Kidney (tissue), 14 donors: ENCODE results near the gene CUL2. TPM values are rescaled to one million over a fixed set of nuclear protein-coding genes. Genes with fewer than 3 reads are reported as not detected.

Source experiments
- DNase-seq, 5 donors: peaks; one replicate each; pipeline ENCODE4 v3.0.0-alpha.2; 2013 to 2020
- FAIRE-seq: peaks from 2 replicates; lab custom pipeline; 2012; peaks lifted over from hg19 to GRCh38; lab: Jason Lieb, UNC
- H3K27ac ChIP-seq, 2 donors: one replicate each; pipeline ENCODE4 v1.7.0; 2013; ENCODE audit warnings: low read depth in 2 of 2, low read length in 2 of 2, inconsistent platforms in 1 of 2
- H3K27me3 ChIP-seq: one replicate; pipeline ENCODE4 v1.7.1; 2013; ENCODE audit warnings: low read length, inconsistent platforms; ENCODE audit not compliant: control insufficient read depth, insufficient read depth
- H3K36me3 ChIP-seq, 3 donors: one replicate each; pipeline versions ENCODE4 v1.7.0 to v1.7.1; 2013; ENCODE audit warnings: low read length in 3 of 3, control low read depth in 1 of 3, inconsistent platforms in 1 of 3; ENCODE audit not compliant: insufficient read depth in 3 of 3, control insufficient read depth in 2 of 3
- H3K4me1 ChIP-seq, 3 donors: one replicate each; pipeline versions ENCODE4 v1.7.0 to v1.7.1; 2013; ENCODE audit warnings: low read length in 3 of 3, inconsistent platforms in 1 of 3, low read depth in 1 of 3; ENCODE audit not compliant: control insufficient read depth in 2 of 3, insufficient read depth in 2 of 3
- H3K4me3 ChIP-seq, 3 donors: one replicate each; pipeline versions ENCODE4 v1.7.0 to v1.8.1; 2013; ENCODE audit warnings: low read length in 3 of 3, control low read depth in 1 of 3, inconsistent platforms in 1 of 3
- H3K9ac ChIP-seq, 3 donors: one replicate each; pipeline versions ENCODE4 v1.7.0 to v1.7.1; 2013; ENCODE audit warnings: low read length in 3 of 3, control low read depth in 1 of 3, inconsistent platforms in 1 of 3
- H3K9me3 ChIP-seq, 3 donors: one replicate each; pipeline versions ENCODE4 v1.7.0 to v1.7.1; 2013; ENCODE audit warnings: low read length in 3 of 3, control low read depth in 1 of 3, inconsistent platforms in 1 of 3; ENCODE audit not compliant: control insufficient read depth in 2 of 3, insufficient read depth in 1 of 3
- CTCF ChIP-seq: IDR thresholded peaks from 3 replicates; pipeline ENCODE4 v1.5.1; 2012; ENCODE audit warnings: mild to moderate bottlenecking, moderate library complexity, borderline replicate concordance; ENCODE audit not compliant: insufficient read depth; ENCODE audit errors: extremely low read depth
- intact Hi-C: fragments of 100-400 bp; cut with DNase I; formaldehyde crosslinking; loops from one replicate; pipeline ENCODE4 v1.11.1; 2022
- polyA plus RNA-seq: library from polyadenylated mRNA; stranded (reverse); fragments of 350-450 nt; fragmentation: Illumina TruSeq; extraction: RNeasy Lipid Tissue Mini Kit (QIAGEN cat#74804); gene quantifications from one replicate; pipeline ENCODE4 v1.2.3, GENCODE V29; 2014; ENCODE audit warnings: low read depth, low replicate concordance; ENCODE audit not compliant: insufficient read depth
- total RNA-seq: library from RNA; stranded (reverse); fragmentation: NEBNext Ultra II Directional; extraction: Animal tissue kit (Norgen Biotek cat#: 25700); gene quantifications from one replicate; pipeline ENCODE4 v1.2.1, GENCODE V29; 2021
- donor health status: control.
- donor health status: control.
- donor health status: control.
- donor health status: control.
- donor health status: control.
- donor health status: DM: yes; HTN: yes; CAD: no.
- donor health status: Normal renal cell carcinoma (clear cell type).

The CUL2 gene
- total and polyA plus RNA-seq, 2 donors from 2014 or later: 14.5 to 25.9 TPM

DNA sequence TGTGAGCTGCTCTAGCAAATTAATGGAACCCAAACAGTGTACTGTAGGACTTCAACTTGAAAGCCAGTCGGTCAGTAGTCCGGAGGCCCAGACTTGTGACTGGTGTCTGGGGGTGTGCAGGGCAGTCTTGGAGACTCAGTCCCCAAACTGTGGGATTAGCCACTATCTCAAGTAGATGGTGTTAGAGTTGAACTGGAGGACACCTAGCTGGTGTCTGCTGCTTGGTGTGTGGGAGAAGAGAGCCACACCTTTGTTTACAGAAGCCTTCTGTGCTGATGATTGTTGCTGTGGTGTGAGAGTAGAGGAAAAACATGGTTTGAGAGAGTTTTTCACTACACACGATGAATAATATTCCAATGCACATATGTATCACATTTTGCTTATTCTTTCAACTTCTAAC is 47.4 kb downstream of the CUL2 start:
- Histone ChIP-seq H3K9me3 (no peaks in the 10 kb centered on the region), H3K4me3 (no peak overlapping the region), H3K27ac (no peak overlapping the region), H3K36me3 (peaks cover 3 to 15% (median 4%) of the 10 kb centered on the region in 3 donors), H3K27me3 (no peaks in the 10 kb centered on the region), H3K9ac (no peak overlapping the region), H3K4me1 (no peaks in the 10 kb centered on the region)
- FAIRE-seq: no peak
- no peak for TF ChIP-seq CTCF
- no peak for DNase-seq
- intact Hi-C loops: no loop called here

GRCh38 chr10:35041502-35041879 is 48.6 kb downstream of the CUL2 start:
- no peak overlapping the region for H3K9ac ChIP-seq
- no peak for DNase-seq
- no peaks in the 10 kb centered on the region for H3K9me3 ChIP-seq
- H3K4me3 ChIP-seq: no peak overlapping the region
- no peak for TF ChIP-seq CTCF
- H3K27ac ChIP-seq: no peak overlapping the region
- no peak for FAIRE-seq
- intact Hi-C loops: no loop called here
- no peaks in the 10 kb centered on the region for H3K4me1 ChIP-seq
- H3K36me3 ChIP-seq: peaks cover 4 to 15% (median 5%) of the 10 kb centered on the region in 3 donors
- no peaks in the 10 kb centered on the region for H3K27me3 ChIP-seq

- Histone ChIP-seq H3K9me3 (no peaks in the 10 kb centered on the region), H3K36me3 (peaks cover 3 to 19% (median 9%) of the 10 kb centered on the region in 3 donors), H3K27ac (no peak overlapping the region), H3K27me3 (no peaks in the 10 kb centered on the region), H3K9ac (no peak overlapping the region), H3K4me1 (no peaks in the 10 kb centered on the region), H3K4me3 (no peak overlapping the region)
- intact Hi-C loops: no loop called here
- FAIRE-seq (no peak), DNase-seq (peak in 2 of 5 donors; percentile 6 to 37)
- TF ChIP-seq CTCF: no peak
These were observed 49.2 kb downstream of the CUL2 start for GRCh38 chr10:35040760-35041501.
